NCI-H1417 treated with DMSO at 0.1 percent for 48 hours (cell line): ENCODE data around the gene WDR1.
A peak's percentile ranks its signal among the peaks of the same experiment; 100 is the strongest.

Source experiments
- DNase-seq: peaks from one replicate; lab custom pipeline; 2025; lab: John Stamatoyannopoulos, UW

WDR1 gene

GRCh38 chr4:10116569-10117358, at the start of gene WDR1:
WDR1 (minus strand) TSS chr4:10116799; CDS start chr4:10116666, 133 bp downstream.
- peak; percentile 46 for DNase-seq

- DNase-seq: no peak
These were observed 48.3 kb upstream of the WDR1 start for GRCh38 chr4:10164877-10165283.

- no peak for DNase-seq
These were observed 46.7 kb upstream of the WDR1 start for GRCh38 chr4:10163296-10163695.

- no peak for DNase-seq
These were observed 45.9 kb upstream of the WDR1 start for GRCh38 chr4:10162341-10163000.

GRCh38 chr4:10161840-10162239, 45.2 kb upstream of the WDR1 start:
- no peak for DNase-seq

GRCh38 chr4:10161146-10161545, 44.5 kb upstream of the WDR1 start:
- no peak for DNase-seq

GRCh38 chr4:10160281-10160856, 43.8 kb upstream of the WDR1 start:
- no peak for DNase-seq

- no peak for DNase-seq
These were observed 43.1 kb upstream of the WDR1 start for GRCh38 chr4:10159671-10160070.

- DNase-seq: no peak
These were observed 41.8 kb upstream of the WDR1 start for GRCh38 chr4:10158333-10158942.

GRCh38 chr4:10157478-10158332, 41.1 kb upstream of the WDR1 start:
- no peak for DNase-seq

- no peak for DNase-seq
These were observed 37.6 kb upstream of the WDR1 start for GRCh38 chr4:10154241-10154640.

GRCh38 chr4:10153161-10153560, 36.6 kb upstream of the WDR1 start:
- DNase-seq: no peak

GRCh38 chr4:10151182-10151581, 34.6 kb upstream of the WDR1 start:
- no peak for DNase-seq

- no peak for DNase-seq
These were observed 28.4 kb upstream of the WDR1 start for GRCh38 chr4:10144966-10145365.

GRCh38 chr4:10144479-10144878, 27.9 kb upstream of the WDR1 start:
- no peak for DNase-seq

- no peak for DNase-seq
These were observed 26.6 kb upstream of the WDR1 start for GRCh38 chr4:10143171-10143570.

- no peak for DNase-seq
These were observed 24.5 kb upstream of the WDR1 start for GRCh38 chr4:10140866-10141759.

GRCh38 chr4:10139518-10139917, 22.9 kb upstream of the WDR1 start:
- DNase-seq: no peak

- no peak for DNase-seq
These were observed 18.7 kb upstream of the WDR1 start for GRCh38 chr4:10135260-10135659.

GRCh38 chr4:10134141-10134540, 17.5 kb upstream of the WDR1 start:
- no peak for DNase-seq

GRCh38 chr4:10131202-10131601, 14.6 kb upstream of the WDR1 start:
- no peak for DNase-seq
